ENCODE results near the gene PDE10A.

- no peak for TF ChIP-seq CTCF (IDR thresholded peaks at IDR 0.05)
- no peak for TF ChIP-seq EP300 (IDR thresholded peaks at IDR 0.05)
Measured at GRCh38 chr6:165611294-165611693, 51.7 kb downstream of the PDE10A start.

Data from tibial nerve (tissue), 4 donors.